Memory B cell (primary cell): ENCODE results near the gene ZNF512.
"Not testable (repeated sequence)": the region's sequence is repeated elsewhere in the genome, so short reads cannot be mapped to it uniquely, and the experiment has no call there.

Experiments
- ATAC-seq: fragments of 150-1000 bp; cut with Tn5 transposase; 2 replicates; pipeline ENCODE4 v1.10.0; 2021; ENCODE audit warnings: low read depth, mild to moderate bottlenecking, moderate library complexity
- DNase-seq, 2 donors: peaks; one replicate each; pipeline ENCODE4 v3.0.0; 2022; ENCODE audit warnings: low spot score in 2 of 2
- H3K27ac Mint-ChIP-seq: one replicate; pipeline ENCODE4 v1.8.0; 2022; ENCODE audit warnings: mild to moderate bottlenecking, moderate library complexity, mixed read lengths
- H3K27me3 Mint-ChIP-seq: one replicate; pipeline ENCODE4 v1.8.0; 2022; ENCODE audit warnings: mixed read lengths
- H3K36me3 Mint-ChIP-seq: one replicate; pipeline ENCODE4 v1.8.0; 2022; ENCODE audit warnings: mild to moderate bottlenecking, mixed read lengths
- H3K4me1 Mint-ChIP-seq: one replicate; pipeline ENCODE4 v1.8.0; 2022; ENCODE audit warnings: mixed read lengths
- H3K4me3 Mint-ChIP-seq: one replicate; pipeline ENCODE4 v1.8.0; 2022; ENCODE audit warnings: mild to moderate bottlenecking, moderate library complexity, mixed read lengths
- H3K9me3 Mint-ChIP-seq: one replicate; pipeline ENCODE4 v1.8.0; 2022; ENCODE audit warnings: mixed read lengths

The ZNF512 gene

GRCh38 chr2:27582695-27583389 is at the start of gene ZNF512:
ZNF512 (plus strand) TSS chr2:27583042; CDS start chr2:27583113, 71 bp downstream.
- peaks cover 2% of the 10 kb centered on the region for H3K9me3 Mint-ChIP-seq
- peaks cover 13% of the 10 kb centered on the region for H3K36me3 Mint-ChIP-seq
- H3K4me3 Mint-ChIP-seq, result peak within 1 kb of the TSS; percentile 96
- H3K27ac Mint-ChIP-seq, result peak within 1 kb of the TSS; percentile 94
- no peaks in the 10 kb centered on the region for H3K27me3 Mint-ChIP-seq
- DNase-seq (peak; percentile 68 to 71), ATAC-seq (peak; percentile 95)
- H3K4me1 Mint-ChIP-seq, result peaks cover 30% of the 10 kb centered on the region

- H3K36me3 Mint-ChIP-seq, result no peaks in the 10 kb centered on the region
- no peak for DNase-seq
- no peaks in the 10 kb centered on the region for H3K9me3 Mint-ChIP-seq
- no peak for ATAC-seq
- H3K27ac Mint-ChIP-seq, result no peak overlapping the region
- no peak overlapping the region for H3K4me3 Mint-ChIP-seq
- H3K4me1 Mint-ChIP-seq, result no peaks in the 10 kb centered on the region
- H3K27me3 Mint-ChIP-seq, result peaks cover 11% of the 10 kb centered on the region
These were observed 45.6 kb upstream of the ZNF512 start for GRCh38 chr2:27537287-27537686.

GRCh38 chr2:27538839-27539450 is 43.9 kb upstream of the ZNF512 start:
- H3K27ac Mint-ChIP-seq, DNase-seq, ATAC-seq, H3K36me3 Mint-ChIP-seq, H3K4me3 Mint-ChIP-seq, H3K4me1 Mint-ChIP-seq, H3K9me3 Mint-ChIP-seq: not testable (repeated sequence)
- peaks cover 10% of the 10 kb centered on the region for H3K27me3 Mint-ChIP-seq

GRCh38 chr2:27539649-27540048 is 43.2 kb upstream of the ZNF512 start:
- not testable (repeated sequence) for H3K27me3 Mint-ChIP-seq, DNase-seq, H3K4me3 Mint-ChIP-seq, ATAC-seq, H3K9me3 Mint-ChIP-seq, H3K36me3 Mint-ChIP-seq, H3K27ac Mint-ChIP-seq, H3K4me1 Mint-ChIP-seq

- H3K9me3 Mint-ChIP-seq, result peaks cover 2% of the 10 kb centered on the region
- no peak overlapping the region for H3K27ac Mint-ChIP-seq
- peaks cover 2% of the 10 kb centered on the region for H3K36me3 Mint-ChIP-seq
- no peaks in the 10 kb centered on the region for H3K4me1 Mint-ChIP-seq
- ATAC-seq (no peak), DNase-seq (no peak)
- H3K4me3 Mint-ChIP-seq, result no peak overlapping the region
- H3K27me3 Mint-ChIP-seq, result no peaks in the 10 kb centered on the region
These were observed 38.6 kb upstream of the ZNF512 start for GRCh38 chr2:27544143-27544821.

GRCh38 chr2:27545348-27546141 is 37.3 kb upstream of the ZNF512 start:
- no peak for DNase-seq
- H3K27ac Mint-ChIP-seq, result no peak overlapping the region
- H3K27me3 Mint-ChIP-seq, result no peaks in the 10 kb centered on the region
- ATAC-seq, result no peak
- no peaks in the 10 kb centered on the region for H3K4me1 Mint-ChIP-seq
- peaks cover 2% of the 10 kb centered on the region for H3K9me3 Mint-ChIP-seq
- H3K36me3 Mint-ChIP-seq, result peaks cover 2% of the 10 kb centered on the region
- H3K4me3 Mint-ChIP-seq, result no peak overlapping the region

GRCh38 chr2:27549303-27549702 is 33.5 kb upstream of the ZNF512 start:
- Mint-ChIP-seq H3K4me3 (no peak overlapping the region), H3K27me3 (peaks cover 4% of the 10 kb centered on the region), H3K27ac (no peak overlapping the region), H3K9me3 (peaks cover 2% of the 10 kb centered on the region), H3K4me1 (no peaks in the 10 kb centered on the region), H3K36me3 (peaks cover 2% of the 10 kb centered on the region)
- ATAC-seq (no peak), DNase-seq (no peak)

GRCh38 chr2:27551514-27551913 is 31.3 kb upstream of the ZNF512 start:
- ATAC-seq (no peak), DNase-seq (no peak)
- Mint-ChIP-seq H3K36me3 (peaks cover 2% of the 10 kb centered on the region), H3K4me3 (no peak overlapping the region), H3K9me3 (peaks cover 1% of the 10 kb centered on the region), H3K4me1 (no peaks in the 10 kb centered on the region), H3K27ac (no peak overlapping the region), H3K27me3 (peaks cover 4% of the 10 kb centered on the region)

GRCh38 chr2:27552941-27553340 is 29.9 kb upstream of the ZNF512 start:
- no peaks in the 10 kb centered on the region for H3K9me3 Mint-ChIP-seq
- no peaks in the 10 kb centered on the region for H3K4me1 Mint-ChIP-seq
- no peak overlapping the region for H3K27ac Mint-ChIP-seq
- no peaks in the 10 kb centered on the region for H3K36me3 Mint-ChIP-seq
- DNase-seq (no peak), ATAC-seq (no peak)
- peaks cover 4% of the 10 kb centered on the region for H3K27me3 Mint-ChIP-seq
- no peak overlapping the region for H3K4me3 Mint-ChIP-seq

- DNase-seq, result not testable (repeated sequence)
These were observed 28.4 kb upstream of the ZNF512 start for GRCh38 chr2:27554451-27554850.

GRCh38 chr2:27559228-27559627 is 23.6 kb upstream of the ZNF512 start:
- Mint-ChIP-seq H3K4me1 (no peaks in the 10 kb centered on the region), H3K36me3 (no peaks in the 10 kb centered on the region), H3K27me3 (peaks cover 2% of the 10 kb centered on the region), H3K4me3 (no peak overlapping the region), H3K9me3 (no peaks in the 10 kb centered on the region), H3K27ac (no peak overlapping the region)
- ATAC-seq (no peak), DNase-seq (no peak)

More at GRCh38 chr2:27554451-27554850, 28.4 kb upstream of the ZNF512 start:
- not testable (repeated sequence) for H3K4me1 Mint-ChIP-seq, H3K27me3 Mint-ChIP-seq, ATAC-seq, H3K36me3 Mint-ChIP-seq, H3K9me3 Mint-ChIP-seq, H3K27ac Mint-ChIP-seq, H3K4me3 Mint-ChIP-seq

GRCh38 chr2:27561060-27561459 is 21.8 kb upstream of the ZNF512 start:
- H3K27me3 Mint-ChIP-seq, result peaks cover 7% of the 10 kb centered on the region
- ATAC-seq, result no peak
- H3K27ac Mint-ChIP-seq, result no peak overlapping the region
- H3K36me3 Mint-ChIP-seq, result peaks cover under 1% of the 10 kb centered on the region
- DNase-seq, result no peak
- H3K4me1 Mint-ChIP-seq, result no peaks in the 10 kb centered on the region
- H3K9me3 Mint-ChIP-seq, result no peaks in the 10 kb centered on the region
- no peak overlapping the region for H3K4me3 Mint-ChIP-seq

GRCh38 chr2:27566628-27567027 is 16.2 kb upstream of the ZNF512 start:
- H3K36me3 Mint-ChIP-seq, result peaks cover 9% of the 10 kb centered on the region
- no peak for ATAC-seq
- H3K9me3 Mint-ChIP-seq, result peaks cover 2% of the 10 kb centered on the region
- DNase-seq, result no peak
- no peaks in the 10 kb centered on the region for H3K4me1 Mint-ChIP-seq
- H3K27ac Mint-ChIP-seq, result no peak overlapping the region
- peaks cover 28% of the 10 kb centered on the region for H3K27me3 Mint-ChIP-seq
- H3K4me3 Mint-ChIP-seq, result no peak overlapping the region

- DNase-seq (no peak), ATAC-seq (no peak)
- H3K27me3 Mint-ChIP-seq, result peaks cover 24% of the 10 kb centered on the region
- peaks cover 6% of the 10 kb centered on the region for H3K9me3 Mint-ChIP-seq
- no peak overlapping the region for H3K27ac Mint-ChIP-seq
- peaks cover 9% of the 10 kb centered on the region for H3K36me3 Mint-ChIP-seq
- H3K4me3 Mint-ChIP-seq, result no peak overlapping the region
- no peaks in the 10 kb centered on the region for H3K4me1 Mint-ChIP-seq
These were observed 13.4 kb upstream of the ZNF512 start for GRCh38 chr2:27569398-27569797.
